Tibial nerve (tissue), 4 donors: ENCODE results near the gene THSD4. TPM values are rescaled to one million over a fixed set of nuclear protein-coding genes. Genes with fewer than 3 reads are reported as not detected.

Experiments used
- DNase-seq, 2 donors: peaks; one replicate each; pipeline ENCODE4 v3.0.0-alpha.2; 2019; ENCODE audit warnings: low spot score in 2 of 2
- H3K27ac ChIP-seq, 4 donors: fragments of 200-600 bp; sonication (generic) in 3 of 4; one replicate each; pipeline ENCODE4 v1.5.1; 2017 to 2019; ENCODE audit warnings: mild to moderate bottlenecking in 1 of 4
- H3K27me3 ChIP-seq, 2 donors: fragments of 200-600 bp; sonication (generic) in 1 of 2; one replicate each; pipeline versions ENCODE4 v1.5.1 to v1.6.0; 2017 to 2019
- H3K36me3 ChIP-seq, 3 donors: fragments of 200-600 bp; sonication (generic); one replicate each; pipeline ENCODE4 v1.5.1; 2018 to 2019
- H3K4me1 ChIP-seq, 4 donors: fragments of 200-600 bp; sonication (generic) in 3 of 4; one replicate each; pipeline ENCODE4 v1.5.1; 2017 to 2019
- H3K4me3 ChIP-seq, 4 donors: fragments of 200-600 bp; sonication (generic) in 3 of 4; one replicate each; pipeline ENCODE4 v1.5.1; 2017 to 2019; ENCODE audit warnings: mild to moderate bottlenecking in 1 of 4, moderate library complexity in 1 of 4
- H3K9me3 ChIP-seq, 4 donors: fragments of 200-600 bp; sonication (generic) in 3 of 4; one replicate each; pipeline ENCODE4 v1.5.1; 2017 to 2019
- EP300 ChIP-seq, 2 donors: sonication (generic); formaldehyde crosslinking; IDR thresholded peaks; one replicate each; pipeline ENCODE4 v1.6.1; 2017; ENCODE audit warnings: antibody characterized with exemption in 2 of 2, mild to moderate bottlenecking in 1 of 2
- POLR2A ChIP-seq, 2 donors: fragments of 450-650 bp; IDR thresholded peaks; one replicate each; pipeline ENCODE4 v1.6.1; 2017; ENCODE audit warnings: antibody characterized with exemption in 2 of 2, mild to moderate bottlenecking in 2 of 2, moderate library complexity in 2 of 2
- WGBS, 2 donors: methylation state at CpG; one replicate each; pipeline ENCODE4 v1.1.5; 2018; 5-methylcytosine and 5-hydroxymethylcytosine counted together
- total RNA-seq, 4 donors: library from RNA; depleted of rRNA; stranded (reverse); fragments of >200 nt; gene quantifications; one replicate each; pipeline ENCODE4 v1.1.0, GENCODE V29; 2016
- TF ChIP-seq, protein P1 (sequence below), 5 experiments: fragments of 200-600 bp in 3 of 5; fragments of 450-650 bp in 2 of 5; sonication (generic) in 3 of 5; IDR thresholded peaks; one replicate each; pipeline ENCODE4 v1.5.1; 2016 to 2019; ENCODE audit warnings: antibody characterized with exemption in 5 of 5, mild to moderate bottlenecking in 3 of 5, moderate library complexity in 2 of 5

The THSD4 gene
- total RNA-seq, 4 donors from 2014 or later = 9.6 to 25.1 (median 21.2) TPM

- TF ChIP-seq EP300 (IDR thresholded peaks at IDR 0.05) = no peak
- TF ChIP-seq POLR2A (IDR thresholded peaks at IDR 0.05) = no peak
- Histone ChIP-seq H3K9me3 (no peaks in the 10 kb centered on the region), H3K36me3 (no peaks in the 10 kb centered on the region), H3K27ac (no peak overlapping the region), H3K4me1 (peaks cover 0 to 22% (median 0%) of the 10 kb centered on the region in 4 donors), H3K27me3 (no peaks in the 10 kb centered on the region), H3K4me3 (no peak overlapping the region)
- DNase-seq = no peak
- 68 to 74% methylated on average over 3 of the region's 3 CpGs for WGBS, 2 donors
Measured at GRCh38 chr15:71728881-71729280, 613.6 kb downstream of the THSD4 start.

DNA sequence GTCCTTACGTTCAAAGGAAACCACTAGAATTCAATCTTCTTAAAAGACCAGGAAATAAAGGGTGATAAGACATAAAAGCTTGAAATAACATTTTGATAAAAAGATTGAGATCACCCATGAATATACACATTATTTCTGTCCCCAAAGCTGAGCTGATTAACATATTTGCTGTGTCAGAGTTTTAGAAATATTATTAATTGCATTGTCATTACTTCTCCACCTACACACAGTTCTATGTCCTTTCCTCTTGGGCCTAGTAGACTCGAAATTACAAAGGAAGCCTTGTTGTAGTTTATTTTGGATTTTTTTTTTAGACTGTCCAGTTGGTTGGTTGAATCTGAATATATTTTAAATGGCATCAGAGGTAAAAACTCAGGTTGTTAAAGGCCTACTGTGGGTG, 614.0 kb downstream of the THSD4 start:
- peak overlapping the region in 1 of 4 donors; percentile 58 for H3K27ac ChIP-seq

DNA sequence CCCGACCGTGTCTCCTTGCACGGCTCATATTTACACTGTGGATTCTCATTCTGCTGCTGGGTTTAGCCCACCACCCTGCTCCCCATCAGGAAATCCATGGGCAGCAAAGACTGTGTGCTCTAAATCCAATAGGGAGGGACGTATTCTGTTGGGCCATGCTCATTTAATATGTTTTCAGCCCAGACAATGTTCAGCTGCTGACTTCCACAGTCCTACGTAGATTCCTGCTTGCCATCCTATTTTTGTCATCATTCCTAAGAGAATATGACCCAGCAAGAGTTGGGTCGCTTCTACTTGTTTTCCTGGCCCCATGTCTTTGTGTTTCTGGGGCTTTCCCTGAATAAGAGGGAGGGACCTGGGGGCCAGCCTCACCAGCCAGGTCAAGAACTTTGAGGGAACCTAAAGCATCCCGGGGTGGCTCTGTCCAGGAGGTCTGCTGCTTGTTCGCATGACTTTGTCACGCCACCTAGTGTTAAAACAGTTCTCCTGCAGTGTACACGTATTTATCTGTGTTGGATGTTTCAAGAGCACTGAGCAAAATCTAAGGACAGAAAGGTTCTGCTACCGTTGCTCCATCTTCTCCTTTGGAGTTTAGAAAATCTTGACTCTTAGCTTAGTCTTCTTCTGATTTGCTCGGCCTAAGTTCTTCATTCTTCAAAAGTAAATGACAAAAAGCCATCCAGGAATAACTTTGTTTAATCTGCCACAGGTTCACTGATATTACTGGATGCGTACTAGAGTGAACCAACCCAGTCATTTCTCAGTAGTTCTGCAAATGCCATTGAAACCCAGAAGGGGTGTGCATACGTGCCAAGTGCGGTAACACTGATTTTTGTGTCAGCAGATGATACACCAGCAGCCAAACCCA, 615.2 kb downstream of the THSD4 start:
- Histone ChIP-seq H3K4me1 (peaks cover 0 to 22% (median 0%) of the 10 kb centered on the region in 4 donors), H3K4me3 (no peak overlapping the region), H3K27me3 (no peaks in the 10 kb centered on the region), H3K36me3 (no peaks in the 10 kb centered on the region), H3K27ac (peak overlapping the region in 1 of 4 donors; percentile 58), H3K9me3 (no peaks in the 10 kb centered on the region)
- WGBS, 2 donors = 45 to 49% methylated on average over 15 of the region's 15 CpGs
- DNase-seq = peak in 1 of 2 donors; percentile 73
- TF ChIP-seq, protein P1, sequence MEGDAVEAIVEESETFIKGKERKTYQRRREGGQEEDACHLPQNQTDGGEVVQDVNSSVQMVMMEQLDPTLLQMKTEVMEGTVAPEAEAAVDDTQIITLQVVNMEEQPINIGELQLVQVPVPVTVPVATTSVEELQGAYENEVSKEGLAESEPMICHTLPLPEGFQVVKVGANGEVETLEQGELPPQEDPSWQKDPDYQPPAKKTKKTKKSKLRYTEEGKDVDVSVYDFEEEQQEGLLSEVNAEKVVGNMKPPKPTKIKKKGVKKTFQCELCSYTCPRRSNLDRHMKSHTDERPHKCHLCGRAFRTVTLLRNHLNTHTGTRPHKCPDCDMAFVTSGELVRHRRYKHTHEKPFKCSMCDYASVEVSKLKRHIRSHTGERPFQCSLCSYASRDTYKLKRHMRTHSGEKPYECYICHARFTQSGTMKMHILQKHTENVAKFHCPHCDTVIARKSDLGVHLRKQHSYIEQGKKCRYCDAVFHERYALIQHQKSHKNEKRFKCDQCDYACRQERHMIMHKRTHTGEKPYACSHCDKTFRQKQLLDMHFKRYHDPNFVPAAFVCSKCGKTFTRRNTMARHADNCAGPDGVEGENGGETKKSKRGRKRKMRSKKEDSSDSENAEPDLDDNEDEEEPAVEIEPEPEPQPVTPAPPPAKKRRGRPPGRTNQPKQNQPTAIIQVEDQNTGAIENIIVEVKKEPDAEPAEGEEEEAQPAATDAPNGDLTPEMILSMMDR (IDR thresholded peaks at IDR 0.05) = peak; percentile 55 to 79 (median 64)
- no peak for TF ChIP-seq EP300 (IDR thresholded peaks at IDR 0.05)

More for the DNA sequence above, 614.0 kb downstream of the THSD4 start:
- TF ChIP-seq, protein P1 (IDR thresholded peaks at IDR 0.05) = no peak
- TF ChIP-seq POLR2A (IDR thresholded peaks at IDR 0.05) = no peak
- TF ChIP-seq EP300 (IDR thresholded peaks at IDR 0.05) = no peak
- Histone ChIP-seq H3K36me3 (no peaks in the 10 kb centered on the region), H3K27me3 (no peaks in the 10 kb centered on the region), H3K4me3 (no peak overlapping the region), H3K9me3 (no peaks in the 10 kb centered on the region), H3K4me1 (peaks cover 0 to 22% (median 0%) of the 10 kb centered on the region in 4 donors)
- no peak for DNase-seq
- WGBS, 2 donors = 30 to 36% methylated on average over 2 of the region's 2 CpGs

DNA sequence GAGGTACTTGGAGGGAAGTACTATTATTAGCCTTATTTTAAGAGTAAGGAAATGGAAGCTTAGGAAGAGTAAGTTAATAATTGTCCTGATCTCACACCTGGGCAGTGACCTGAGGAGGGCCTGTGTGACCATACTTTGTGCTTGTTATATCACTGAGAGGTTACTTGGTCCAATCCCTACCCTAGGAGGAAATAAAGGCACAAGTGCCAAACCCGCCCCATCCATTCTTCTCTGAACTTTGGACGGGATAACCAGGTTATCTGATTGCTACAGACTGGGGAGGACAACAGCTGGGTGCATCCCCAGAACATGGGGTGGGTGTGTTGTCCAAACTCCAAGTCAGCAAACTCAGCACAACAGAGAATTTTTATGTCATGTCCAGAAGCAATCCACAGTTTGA, 617.4 kb downstream of the THSD4 start:
- Histone ChIP-seq H3K9me3 (no peaks in the 10 kb centered on the region), H3K4me3 (no peak overlapping the region), H3K27me3 (no peaks in the 10 kb centered on the region), H3K4me1 (peaks cover 0 to 22% (median 0%) of the 10 kb centered on the region in 4 donors), H3K36me3 (no peaks in the 10 kb centered on the region), H3K27ac (no peak overlapping the region)
- WGBS, 2 donors = 71 to 76% methylated on average over 2 of the region's 2 CpGs
- no peak for DNase-seq
- TF ChIP-seq, protein P1 (IDR thresholded peaks at IDR 0.05) = no peak
- TF ChIP-seq EP300 (IDR thresholded peaks at IDR 0.05) = no peak
- no peak for TF ChIP-seq POLR2A (IDR thresholded peaks at IDR 0.05)

GRCh38 chr15:71733122-71733521, 617.9 kb downstream of the THSD4 start:
- H3K9me3 ChIP-seq = no peaks in the 10 kb centered on the region
- no peaks in the 10 kb centered on the region for H3K27me3 ChIP-seq
- no peak overlapping the region for H3K27ac ChIP-seq
- no peaks in the 10 kb centered on the region for H3K36me3 ChIP-seq
- no peak overlapping the region for H3K4me3 ChIP-seq
- no peak for TF ChIP-seq EP300 (IDR thresholded peaks at IDR 0.05)
- TF ChIP-seq, protein P1 (IDR thresholded peaks at IDR 0.05) = no peak
- TF ChIP-seq POLR2A (IDR thresholded peaks at IDR 0.05) = no peak
- WGBS, 2 donors = 73 to 92% methylated on average over 1 of the region's 1 CpG
- peaks cover 0 to 22% (median 0%) of the 10 kb centered on the region in 4 donors for H3K4me1 ChIP-seq
- no peak for DNase-seq
